T47D (cell line): ENCODE results near the gene IKBIP.

Source experiments
- DNase-seq, 2 experiments: peaks; one replicate each; pipeline versions ENCODE4 v3.0.0 to v3.0.0-alpha.2; 2011 to 2012; ENCODE audit warnings: low read depth in 1 of 2, low spot score in 1 of 2
- JUND ChIP-seq: IDR thresholded peaks from 2 replicates; pipeline ENCODE4 v1.6.1; 2012; ENCODE audit warnings: low read depth
- in situ Hi-C: cut with HindIII; loops from 2 replicates; pipeline ENCODE4 v1.10.0; 2016; ENCODE audit warnings: low sequenced_read_pairs, low pct_unique_long_range_greater_than_20kb

The IKBIP gene

DNA sequence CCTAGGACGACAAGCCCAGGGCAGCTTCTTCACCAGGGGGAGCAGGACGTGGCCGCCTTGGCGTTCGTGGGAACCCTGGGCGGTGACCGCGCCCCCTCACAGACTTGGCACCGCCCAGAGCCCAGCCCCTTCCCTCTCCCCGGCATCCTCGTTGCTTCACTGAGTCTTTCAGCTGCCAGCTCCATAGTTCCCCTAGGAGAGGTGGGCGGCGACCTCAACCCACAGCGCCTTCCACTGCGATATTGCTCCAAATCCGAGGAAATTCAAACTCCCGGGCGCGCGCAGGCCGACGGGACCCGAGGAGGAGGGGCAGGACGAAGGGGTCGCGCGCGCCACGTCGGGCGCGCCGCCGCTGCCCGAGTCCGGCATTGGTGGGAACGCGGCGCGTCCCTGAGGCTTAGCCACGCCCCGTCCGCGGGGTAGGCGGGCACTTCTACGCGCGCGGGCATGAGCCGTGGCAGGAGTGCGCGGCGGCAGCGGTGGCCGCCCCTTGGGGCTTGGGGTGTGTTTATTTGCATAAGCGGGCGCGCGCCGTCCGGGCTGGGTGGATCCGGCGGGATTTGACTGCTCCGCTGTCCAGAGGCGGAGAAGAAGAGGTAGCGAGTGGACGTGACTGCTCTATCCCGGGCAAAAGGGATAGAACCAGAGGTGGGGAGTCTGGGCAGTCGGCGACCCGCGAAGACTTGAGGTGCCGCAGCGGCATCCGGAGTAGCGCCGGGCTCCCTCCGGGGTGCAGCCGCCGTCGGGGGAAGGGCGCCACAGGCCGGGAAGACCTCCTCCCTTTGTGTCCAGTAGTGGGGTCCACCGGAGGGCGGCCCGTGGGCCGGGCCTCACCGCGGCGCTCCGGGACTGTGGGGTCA lies at the start of gene IKBIP, which contains the start of gene APAF1:
Gene IKBIP, minus strand, starts transcription at position 77 of the 860 bp plus-strand sequence. CDS start 87 bp downstream, outside the sequence.
Gene APAF1, plus strand, starts transcription at position 579 of the 860 bp plus-strand sequence. CDS start 3,070 bp downstream, outside the sequence.
- peak; percentile 97 to 99 for DNase-seq
- in situ Hi-C loops, result no loop called here
- no peak for TF ChIP-seq JUND

DNA sequence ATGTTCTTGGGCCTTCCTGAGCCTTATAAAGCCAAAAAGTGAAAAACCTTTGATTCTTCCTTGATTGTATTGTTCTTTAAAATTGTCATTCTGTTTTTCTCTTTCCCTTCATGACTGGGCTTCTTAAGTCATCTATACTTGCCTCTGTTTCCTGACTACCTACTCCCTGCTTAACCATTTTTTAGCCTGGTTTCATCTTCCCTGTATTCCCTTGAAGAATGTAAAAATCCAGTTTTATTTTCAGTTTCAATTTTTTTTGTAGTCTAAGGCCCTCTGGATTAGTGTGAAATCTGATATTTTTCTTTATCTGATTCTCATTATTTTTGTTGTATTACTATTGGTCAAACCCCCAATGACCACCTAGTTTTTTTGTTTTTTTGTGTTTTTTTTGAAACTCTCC lies 46.8 kb upstream of the IKBIP start:
- in situ Hi-C loops, result no loop called here
- no peak for DNase-seq
- TF ChIP-seq JUND, result no peak

DNA sequence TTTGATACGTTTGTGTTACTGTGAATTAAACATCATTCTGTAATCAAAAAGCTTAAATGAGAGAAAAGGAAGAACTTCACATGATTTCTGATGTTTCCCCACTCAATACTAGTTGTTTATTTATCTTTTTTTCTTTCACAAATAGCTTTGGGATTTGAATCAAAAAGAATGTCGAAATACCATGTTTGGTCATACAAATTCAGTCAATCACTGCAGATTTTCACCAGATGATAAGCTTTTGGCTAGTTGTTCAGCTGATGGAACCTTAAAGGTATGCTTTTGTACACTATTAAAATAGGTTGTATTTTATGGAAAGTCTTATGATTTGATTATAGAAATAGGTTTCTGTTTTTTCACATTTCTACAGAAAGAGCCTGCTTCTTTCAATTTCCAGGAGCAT lies 42.0 kb upstream of the IKBIP start:
- in situ Hi-C loops, result no loop called here
- no peak for TF ChIP-seq JUND
- no peak for DNase-seq

DNA sequence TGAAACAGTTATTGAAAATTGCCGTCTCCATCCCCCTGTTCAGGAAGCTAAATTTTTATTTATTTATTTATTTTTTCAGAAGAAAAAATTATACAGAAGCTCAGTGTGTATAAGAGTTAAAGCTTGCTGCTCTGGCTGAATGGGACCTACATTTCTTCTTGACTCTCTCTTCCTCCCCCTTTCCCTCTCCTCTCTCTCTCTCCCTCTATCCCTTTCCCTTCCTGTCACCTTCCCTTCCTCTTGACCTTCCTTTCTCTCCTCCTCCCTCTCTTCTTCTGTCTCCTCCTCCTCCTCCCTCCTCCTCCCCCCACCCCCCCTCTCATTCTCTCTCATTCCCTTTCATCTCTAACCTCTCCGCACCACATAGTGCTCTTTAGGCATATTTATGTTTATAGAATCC lies 39.6 kb upstream of the IKBIP start:
- DNase-seq, result no peak
- no peak for TF ChIP-seq JUND
- in situ Hi-C loops, result no loop called here

DNA sequence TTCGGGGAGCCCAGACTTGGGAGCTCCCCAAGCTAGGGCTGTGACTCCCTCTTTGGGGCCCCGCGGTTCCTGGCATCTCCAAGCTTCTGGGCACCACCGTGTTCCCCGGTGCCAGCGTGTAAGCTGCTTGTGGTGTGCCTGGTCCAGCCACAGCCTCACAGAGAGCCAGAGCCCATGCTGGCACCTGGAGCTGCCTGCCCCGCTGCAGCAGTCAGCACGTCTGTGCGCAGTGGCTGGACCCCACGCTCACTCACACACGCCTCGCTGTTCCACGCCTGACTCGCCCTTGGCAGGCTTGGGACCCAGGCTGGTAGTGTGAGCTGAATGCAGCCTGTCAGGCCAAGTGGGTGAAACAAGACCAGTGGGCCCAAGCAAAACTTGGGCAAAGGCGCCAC lies 35.0 kb upstream of the IKBIP start:
- TF ChIP-seq JUND, result no peak
- in situ Hi-C loops, result no loop called here
- no peak for DNase-seq

GRCh38 chr12:98678946-98679610 lies 34.5 kb upstream of the IKBIP start:
- no peak for DNase-seq
- TF ChIP-seq JUND, result no peak
- in situ Hi-C loops, result no loop called here

DNA sequence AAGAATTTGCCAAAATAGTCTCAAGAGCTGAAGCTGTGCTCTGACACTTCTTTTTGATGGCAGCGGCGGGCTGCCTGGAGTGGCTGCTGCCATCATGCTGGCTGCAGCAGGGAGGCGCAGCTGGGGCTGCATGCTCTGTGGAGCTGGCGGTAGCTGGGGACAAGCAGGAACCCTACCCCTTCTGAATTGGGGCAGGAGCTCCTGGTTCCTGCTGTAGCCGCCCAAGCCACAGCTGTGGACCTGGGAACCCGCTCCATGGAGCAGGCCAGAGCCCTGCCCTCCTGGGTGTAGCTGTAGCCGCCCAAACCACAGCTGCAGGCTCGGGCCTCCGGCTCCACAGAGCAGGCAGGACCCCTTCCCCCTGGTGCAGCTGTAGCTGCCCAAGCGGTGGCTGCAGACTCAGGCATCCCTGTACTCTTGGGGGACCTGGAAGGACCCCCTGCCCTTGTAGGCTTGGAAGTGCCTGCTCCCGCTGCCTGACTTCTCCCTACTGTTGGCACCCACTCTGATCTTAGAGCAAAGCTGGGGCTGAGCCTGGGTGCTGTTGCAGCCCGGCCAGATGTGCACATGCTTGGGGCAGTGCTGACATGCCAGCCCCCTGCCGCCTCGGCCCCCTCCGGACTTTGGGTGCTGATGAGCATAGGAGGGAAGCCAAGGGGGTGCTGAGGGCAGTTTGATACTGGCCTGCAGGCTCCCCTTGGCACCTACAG lies 33.8 kb upstream of the IKBIP start:
- TF ChIP-seq JUND, result no peak
- DNase-seq, result no peak
- in situ Hi-C loops, result no loop called here

DNA sequence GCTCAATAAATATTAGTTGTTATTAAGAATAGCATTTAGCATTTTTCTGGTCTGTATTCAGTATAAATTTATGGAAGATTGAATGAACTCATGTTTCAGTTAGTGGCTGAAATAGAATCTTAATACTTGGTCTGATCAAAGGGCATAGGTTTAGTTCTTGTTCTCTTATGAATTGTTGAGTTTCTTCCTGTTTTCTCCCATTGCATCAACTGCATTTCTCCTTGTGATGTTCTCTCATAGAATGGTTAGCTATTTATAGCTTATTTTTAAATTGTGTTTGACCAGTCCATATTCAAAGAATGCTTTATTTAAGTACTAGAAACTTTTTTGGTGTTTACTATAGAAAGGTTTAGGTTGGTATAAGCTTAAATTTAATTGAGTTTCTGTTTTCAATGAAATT lies 30.3 kb upstream of the IKBIP start:
- in situ Hi-C loops, result no loop called here
- no peak for TF ChIP-seq JUND
- DNase-seq, result no peak

GRCh38 chr12:98671459-98671858 lies 26.9 kb upstream of the IKBIP start:
- in situ Hi-C loops, result no loop called here
- DNase-seq, result no peak

GRCh38 chr12:98669751-98670150 lies 25.2 kb upstream of the IKBIP start:
- no peak for DNase-seq
- no peak for TF ChIP-seq JUND
- in situ Hi-C loops, result no loop called here

More at GRCh38 chr12:98671459-98671858, 26.9 kb upstream of the IKBIP start:
- no peak for TF ChIP-seq JUND

- TF ChIP-seq JUND, result no peak
- DNase-seq, result no peak
- in situ Hi-C loops, result no loop called here
These were observed 15.9 kb upstream of the IKBIP start for GRCh38 chr12:98660521-98660920.

- DNase-seq, result no peak
- TF ChIP-seq JUND, result no peak
- in situ Hi-C loops, result no loop called here
These were observed 11.9 kb upstream of the IKBIP start for GRCh38 chr12:98656289-98657101.
